ENCODE data around the gene AKNAD1.

AKNAD1 gene

GRCh38 chr1:108860190-108860907 is 3.5 kb upstream of the AKNAD1 start:
- H3K36me3 ChIP-seq (ENCODE audit: control insufficient read depth in 2 of 2, insufficient read depth in 1 of 2, low read length in 2 of 2) = no peaks in the 10 kb centered on the region
- H3K4me3 ChIP-seq (ENCODE audit: low read depth, low read length) = no peak overlapping the region
- POLR2A ChIA-PET = no interaction called here
- CTCF ChIA-PET = no interaction called here
- H3K27ac ChIP-seq (ENCODE audit: extremely low read depth, low read depth, low read length) = no peak overlapping the region
- no peaks in the 10 kb centered on the region for H3K4me1 ChIP-seq (ENCODE audit: control insufficient read depth, insufficient read depth, low read length)
- TF ChIP-seq ZNF362 (tag by site-specific recombination; IDR thresholded peaks at IDR 0.05) = no peak
- peak; percentile 45; the same call in 1 of the 2 replicates for TF ChIP-seq ZNF768 (tag by site-specific recombination; IDR thresholded peaks at IDR 0.05)
- no peak for TF ChIP-seq ZNF280C (tag by site-specific recombination; IDR thresholded peaks at IDR 0.05)
- no peak for TF ChIP-seq ZNF548 (tag by site-specific recombination; IDR thresholded peaks at IDR 0.05)
- no peak for TF ChIP-seq HOXD13 (CRISPR knock-in tag; IDR thresholded peaks at IDR 0.05; ENCODE audit: borderline replicate concordance)
- TF ChIP-seq ZNF561 (tag by site-specific recombination; IDR thresholded peaks at IDR 0.05; ENCODE audit: borderline replicate concordance) = no peak
- H3K9me3 ChIP-seq (ENCODE audit: control insufficient read depth, insufficient read depth, low read depth, low read length) = no peaks in the 10 kb centered on the region

- H3K4me3 ChIP-seq (ENCODE audit: low read depth, low read length) = no peak overlapping the region
- CTCF ChIA-PET = interaction anchor here (0.5 to 3.5 kb wide), 5 partner anchors 11 to 670 kb away, joined by 3 to 15 read pairs (median 3); no protein-coding TSS in a partner anchor
Observed at GRCh38 chr1:108858230-108858950, 1.5 kb upstream of the AKNAD1 start.

GRCh38 chr1:108854221-108855019 is 2.5 kb downstream of the AKNAD1 start:
- Histone ChIP-seq H3K36me3 (ENCODE audit: control insufficient read depth in 2 of 2, insufficient read depth in 1 of 2, low read length in 2 of 2) (no peaks in the 10 kb centered on the region), H3K4me3 (ENCODE audit: low read depth, low read length) (no peak overlapping the region), H3K9me3 (ENCODE audit: control insufficient read depth, insufficient read depth, low read depth, low read length) (no peaks in the 10 kb centered on the region), H3K27ac (ENCODE audit: extremely low read depth, low read depth, low read length) (no peak overlapping the region), H3K4me1 (ENCODE audit: control insufficient read depth, insufficient read depth, low read length) (no peaks in the 10 kb centered on the region)
- ChIA-PET CTCF (no interaction called here), POLR2A (no interaction called here)
- TF ChIP-seq PRDM1 (tag by site-specific recombination; IDR thresholded peaks at IDR 0.05) = 0 out of 2 replicates have a peak, but pooled peaks have one; percentile 10
- TF ChIP-seq ZBTB7A (tag by site-specific recombination; IDR thresholded peaks at IDR 0.05; ENCODE audit: low read depth) = no peak
- TF ChIP-seq ZNF488 (tag by site-specific recombination; IDR thresholded peaks at IDR 0.05) = no peak

More at GRCh38 chr1:108858230-108858950, 1.5 kb upstream of the AKNAD1 start:
- no peaks in the 10 kb centered on the region for H3K4me1 ChIP-seq (ENCODE audit: control insufficient read depth, insufficient read depth, low read length)
- POLR2A ChIA-PET = no interaction called here
- H3K9me3 ChIP-seq (ENCODE audit: control insufficient read depth, insufficient read depth, low read depth, low read length) = no peaks in the 10 kb centered on the region
- TF ChIP-seq ZNF548 (tag by site-specific recombination; IDR thresholded peaks at IDR 0.05) = no peak
- H3K36me3 ChIP-seq (ENCODE audit: control insufficient read depth in 2 of 2, insufficient read depth in 1 of 2, low read length in 2 of 2) = no peaks in the 10 kb centered on the region
- H3K27ac ChIP-seq (ENCODE audit: extremely low read depth, low read depth, low read length) = no peak overlapping the region
